GM18511 (cell line): ENCODE measurements around the gene PLP2.
"Not testable (repeated sequence)": the region's sequence is repeated elsewhere in the genome, so short reads cannot be mapped to it uniquely, and the experiment has no call there.

Experiments
- ATAC-seq: cut with Tn5 transposase; IDR thresholded peaks from one replicate; pipeline ENCODE4 v1.9.1; 2021; ENCODE audit warnings: mild to moderate bottlenecking, moderate library complexity; ENCODE audit not compliant: unreplicated experiment

PLP2 gene

GRCh38 chrX:49163555-49164419 lies 7.9 kb upstream of the PLP2 start:
- peak; percentile 45 for ATAC-seq

- no peak for ATAC-seq
Measured at GRCh38 chrX:49164589-49165360, 6.9 kb upstream of the PLP2 start.

DNA sequence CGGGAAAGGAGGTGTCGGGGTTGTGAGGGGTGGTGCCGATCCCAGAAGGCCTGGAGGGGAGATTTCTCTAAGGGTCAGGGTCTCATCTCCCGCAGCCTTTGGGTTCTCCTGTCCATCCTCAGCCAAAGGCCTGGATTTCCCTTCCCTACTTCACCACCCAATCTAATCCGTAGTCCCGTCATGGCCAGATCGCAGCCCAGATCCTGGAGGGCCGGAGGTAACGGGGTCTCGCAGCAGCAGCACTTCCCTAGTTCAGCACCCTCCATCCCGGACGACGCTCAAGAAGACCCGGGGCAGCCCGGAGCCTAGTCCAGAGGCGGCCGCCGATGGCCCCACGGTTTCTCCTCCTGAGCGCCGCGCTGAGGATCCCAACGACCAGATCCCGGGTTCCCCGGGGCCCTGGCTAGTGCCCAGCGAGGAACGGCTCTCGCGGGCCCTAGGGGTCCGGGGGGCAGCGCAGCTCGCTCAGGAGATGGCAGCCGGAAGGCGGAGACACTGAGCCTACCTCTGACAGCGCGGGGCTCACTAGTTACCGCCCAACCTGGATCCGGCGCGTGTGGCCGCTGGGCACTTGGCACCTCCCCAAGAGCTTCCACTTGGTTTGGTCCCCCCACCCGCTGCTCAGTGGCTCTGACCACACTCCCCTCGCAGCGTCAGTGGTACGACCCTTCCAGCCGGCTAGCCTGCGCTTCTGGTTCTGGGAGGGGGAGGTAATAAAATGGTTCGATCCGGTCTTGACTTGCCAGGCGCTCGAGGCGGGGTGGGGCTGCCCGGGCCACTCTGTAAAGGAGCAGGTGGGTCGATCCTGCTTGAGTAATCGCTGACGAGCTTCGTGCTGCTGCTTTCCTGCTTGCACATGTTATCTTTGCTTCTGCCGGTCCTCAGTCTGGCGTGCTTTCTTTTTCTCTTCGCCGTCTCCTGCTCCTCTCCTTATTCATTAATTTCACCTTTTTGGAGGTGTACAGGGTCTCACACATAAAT lies 5.5 kb upstream of the PLP2 start:
- peak; percentile 43 for ATAC-seq

DNA sequence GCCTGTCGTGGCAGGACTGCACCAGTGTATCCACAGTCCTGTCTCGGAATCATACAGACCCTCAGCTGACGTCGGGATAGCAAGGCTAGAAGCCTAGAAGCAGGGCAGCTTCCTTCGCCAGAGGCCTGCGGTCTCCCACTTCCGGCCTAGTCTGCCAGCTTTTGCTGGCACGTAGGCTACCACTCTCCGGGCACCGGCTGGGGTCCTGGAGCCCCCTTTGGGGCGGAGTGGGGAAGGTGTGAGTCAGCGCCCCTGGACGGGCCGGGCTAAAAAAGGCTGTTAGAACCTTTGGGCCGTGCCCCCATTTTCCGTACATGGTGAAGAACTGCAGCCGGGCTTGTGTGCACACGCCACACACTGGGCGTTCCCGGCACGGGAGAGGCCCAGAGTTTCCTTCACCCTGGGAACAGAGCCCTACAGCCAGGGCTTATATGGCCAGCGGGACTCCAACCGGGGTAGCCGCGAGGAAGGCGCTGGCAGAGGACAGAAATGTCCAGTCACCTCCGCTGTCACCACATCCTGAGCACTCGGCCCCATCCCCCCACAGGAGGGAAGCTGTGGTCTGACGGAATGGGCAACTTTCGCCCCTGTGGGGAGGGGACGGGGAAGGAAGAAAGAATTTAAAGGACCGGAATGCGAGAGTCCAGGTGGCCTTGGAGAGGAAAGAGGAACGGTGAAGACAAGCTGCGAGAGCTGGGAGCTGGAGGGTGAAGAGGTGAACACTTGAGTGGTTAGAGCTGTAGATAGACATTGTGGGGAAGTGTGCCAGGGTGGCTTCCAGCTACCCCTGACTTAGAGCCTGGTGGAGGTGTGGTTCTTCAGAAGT lies 4.6 kb upstream of the PLP2 start:
- peak; percentile 40 for ATAC-seq

GRCh38 chrX:49167740-49168108 lies 4.0 kb upstream of the PLP2 start:
- ATAC-seq = no peak

GRCh38 chrX:49172280-49172780 lies 632 bp downstream of the PLP2 start:
- ATAC-seq = peak; percentile 79

- not testable (repeated sequence) for ATAC-seq
Measured at GRCh38 chrX:49173544-49173943, 1.8 kb downstream of the PLP2 start.

DNA sequence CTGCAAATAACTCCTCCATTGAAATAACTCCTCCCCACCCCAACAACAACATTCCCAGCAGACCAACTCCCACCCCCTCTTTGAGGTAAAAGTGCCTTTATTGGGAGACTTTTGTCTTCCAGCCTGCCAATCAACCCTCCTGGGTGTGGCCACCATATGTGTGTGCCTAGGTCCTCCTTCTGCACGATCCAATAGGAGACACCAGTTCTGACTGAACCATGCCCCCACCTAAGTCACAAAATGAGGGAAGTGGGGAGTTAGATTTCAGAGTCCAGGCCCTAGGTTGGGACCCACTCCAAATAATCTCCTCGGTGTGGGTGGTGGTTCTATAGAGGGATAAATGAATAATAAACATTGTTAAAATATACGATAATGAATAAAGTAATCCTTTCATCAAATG lies 3.0 kb downstream of the PLP2 start:
- ATAC-seq = no peak

- ATAC-seq = no peak
Measured at GRCh38 chrX:49175435-49176274, 4.0 kb downstream of the PLP2 start.

DNA sequence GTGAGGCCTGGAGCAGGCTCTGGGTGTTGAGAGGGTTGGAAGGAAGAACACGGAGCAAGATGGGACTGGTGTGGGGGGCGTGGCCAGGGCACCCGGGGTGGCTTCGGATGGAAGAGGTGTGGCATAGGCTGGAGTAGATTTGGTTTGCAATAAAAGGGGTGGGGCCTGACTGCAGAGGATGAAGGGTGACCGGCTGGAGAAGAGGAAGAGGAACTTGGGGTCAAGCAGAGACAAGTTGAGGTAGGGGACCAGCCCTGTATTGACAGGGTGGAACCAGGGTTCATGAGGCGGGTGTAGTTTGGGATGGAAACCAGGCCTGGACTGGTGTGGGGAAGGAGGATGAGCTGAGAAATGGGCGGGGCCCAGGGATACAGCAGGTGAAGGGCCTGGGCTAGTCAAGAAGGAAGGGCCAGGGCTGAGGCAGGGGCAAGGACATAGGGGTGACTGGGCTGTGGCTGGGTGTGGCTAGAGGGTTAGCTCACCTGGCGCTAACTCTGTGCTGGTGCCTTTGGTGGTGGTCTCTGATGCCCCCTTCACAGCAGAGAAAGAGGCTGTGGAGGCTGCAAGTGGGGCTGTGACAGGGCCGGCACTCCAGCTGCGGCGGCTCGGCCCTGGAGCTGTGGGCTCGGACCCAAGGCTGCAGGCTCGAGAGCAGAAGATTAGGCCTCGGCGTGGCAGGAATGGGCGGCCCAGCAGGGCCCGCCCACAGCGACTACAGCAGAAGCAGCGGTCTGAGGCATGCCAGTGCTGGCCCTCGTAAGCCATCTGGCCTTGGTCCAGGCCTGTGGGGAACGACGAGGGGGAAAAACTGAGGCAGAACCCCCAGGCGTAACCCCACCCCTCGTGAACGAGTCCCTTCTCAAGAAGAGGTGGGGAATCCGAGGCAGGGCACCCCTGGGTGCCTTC lies 5.0 kb downstream of the PLP2 start:
- no peak for ATAC-seq

- no peak for ATAC-seq
Measured at GRCh38 chrX:49177338-49177833, 5.7 kb downstream of the PLP2 start.

DNA sequence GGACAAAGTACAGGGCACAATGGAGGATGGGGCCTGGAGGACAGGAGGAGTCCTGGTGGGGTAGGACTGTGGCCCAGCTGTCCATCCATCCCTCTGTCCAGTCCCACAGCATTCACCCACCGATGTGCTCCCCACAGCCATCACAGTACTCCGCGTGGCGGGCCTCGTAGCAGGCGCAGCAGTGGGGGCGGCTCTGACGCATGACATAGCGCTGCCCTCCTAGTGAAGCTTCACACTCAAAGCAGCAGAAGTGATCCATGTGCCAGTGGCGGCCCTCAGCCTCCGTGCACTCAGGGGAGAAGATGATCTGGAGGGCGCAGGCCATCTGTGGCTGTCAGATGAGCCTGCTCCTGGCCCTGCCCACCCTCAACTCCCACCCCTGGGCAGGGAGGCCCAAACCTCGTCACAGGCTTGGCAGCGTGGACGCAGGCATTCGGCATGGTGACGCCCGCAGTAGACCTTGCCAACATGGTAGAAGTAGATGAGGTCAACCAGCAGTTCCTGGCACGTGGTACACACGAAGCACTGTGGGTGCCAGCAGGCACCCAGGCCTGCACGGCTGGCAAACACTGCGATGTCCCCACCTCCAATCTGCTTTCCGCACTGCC lies 6.3 kb downstream of the PLP2 start:
- no peak for ATAC-seq

GRCh38 chrX:49178537-49178936 lies 6.8 kb downstream of the PLP2 start:
- no peak for ATAC-seq

- no peak for ATAC-seq
Measured at GRCh38 chrX:49179358-49179757, 7.7 kb downstream of the PLP2 start.

DNA sequence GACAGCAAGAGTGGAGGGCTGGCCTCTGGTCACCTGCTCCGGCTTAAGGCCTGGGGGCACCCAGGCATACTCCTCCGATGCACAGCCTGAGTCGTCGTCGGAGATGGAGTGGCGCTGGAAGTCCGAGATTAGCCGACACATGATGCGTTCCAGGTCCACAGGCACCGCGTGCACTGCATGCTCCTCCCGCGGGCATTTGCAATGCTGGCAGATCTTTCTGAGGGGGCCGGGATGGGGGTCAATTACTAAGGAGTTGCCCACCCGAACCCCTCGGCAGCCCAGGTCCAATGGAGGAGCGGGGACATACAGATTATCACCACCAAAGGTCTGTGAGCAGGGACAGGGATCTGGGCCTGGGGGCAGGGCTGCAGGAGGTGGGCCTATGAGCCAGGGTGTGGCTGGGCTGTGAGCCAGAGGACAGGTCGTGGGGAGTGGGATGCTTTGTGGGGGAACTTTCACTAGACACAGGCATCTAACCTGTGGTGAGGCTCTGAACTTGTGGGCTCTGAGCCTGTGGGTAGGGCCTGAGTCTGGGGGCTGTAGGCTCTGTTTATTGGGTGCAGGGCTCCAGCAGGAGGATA lies 12.1 kb downstream of the PLP2 start:
- peak; percentile 3 for ATAC-seq

- peak; percentile 64 for ATAC-seq
Measured at GRCh38 chrX:49184294-49185281, 12.9 kb downstream of the PLP2 start.
